SJCRH30 (cell line): Measurements from ENCODE around the gene CDK14. TPM values are rescaled to one million over a fixed set of nuclear protein-coding genes. Genes with fewer than 3 reads are reported as not detected.

ENCODE experiments used
- DNase-seq, 2 experiments: peaks; one replicate each; pipeline ENCODE4 v3.0.0-alpha.2; 2015 to 2020
- H3K27ac ChIP-seq: fragments of 250-450 bp; sonication (Bioruptor Pico); 2 replicates; pipeline ENCODE4 v1.5.1; 2020; ENCODE audit warnings: mild to moderate bottlenecking, moderate library complexity
- H3K27me3 ChIP-seq: fragments of 250-450 bp; sonication (Bioruptor Pico); 2 replicates; pipeline ENCODE4 v1.5.1; 2020; ENCODE audit warnings: mild to moderate bottlenecking, moderate library complexity
- H3K36me3 ChIP-seq: fragments of 250-450 bp; sonication (Bioruptor Pico); 2 replicates; pipeline ENCODE4 v1.5.1; 2020; ENCODE audit warnings: mild to moderate bottlenecking, moderate library complexity
- H3K4me1 ChIP-seq: fragments of 250-450 bp; sonication (Bioruptor Pico); 2 replicates; pipeline ENCODE4 v1.5.1; 2020; ENCODE audit warnings: mild to moderate bottlenecking, moderate library complexity
- H3K4me3 ChIP-seq: fragments of 250-450 bp; sonication (Bioruptor Pico); 2 replicates; pipeline ENCODE4 v1.5.1; 2020; ENCODE audit warnings: mild to moderate bottlenecking, moderate library complexity
- H3K9me3 ChIP-seq: fragments of 250-450 bp; sonication (Bioruptor Pico); replicated peaks from 2 replicates; pipeline ENCODE4 v1.5.1; 2020; ENCODE audit warnings: mild to moderate bottlenecking, moderate library complexity
- total RNA-seq: library from RNA; depleted of rRNA; stranded (reverse); fragments of >200 nt; shearing (Covaris generic); gene quantifications from 2 replicates; pipeline ENCODE4 v1.2.3, GENCODE V29; 2014

CDK14 gene
- total RNA-seq, 1 experiment from 2014 or later: 78.2 TPM

- Histone ChIP-seq H3K4me3 (no peak overlapping the region), H3K4me1 (0 out of 2 replicates have a peak, but pooled peaks cover 3% of the 10 kb centered on the region), H3K27ac (no peak overlapping the region), H3K27me3 (no peaks in the 10 kb centered on the region), H3K9me3 (peaks cover 12% of the 10 kb centered on the region; the same call in 1 of the 2 replicates), H3K36me3 (peaks cover 12% of the 10 kb centered on the region)
- no peak for DNase-seq
Measured at GRCh38 chr7:90933984-90934383, 337.9 kb downstream of the CDK14 start.

GRCh38 chr7:90938371-90938770 is 342.2 kb downstream of the CDK14 start:
- Histone ChIP-seq H3K27ac (no peak overlapping the region), H3K4me1 (no peaks in the 10 kb centered on the region), H3K36me3 (peaks cover 17% of the 10 kb centered on the region), H3K27me3 (no peaks in the 10 kb centered on the region), H3K4me3 (no peak overlapping the region), H3K9me3 (peaks cover 12% of the 10 kb centered on the region; the same call in 1 of the 2 replicates)
- no peak for DNase-seq

GRCh38 chr7:90939666-90940065 is 343.5 kb downstream of the CDK14 start:
- Histone ChIP-seq H3K27me3 (no peaks in the 10 kb centered on the region), H3K4me3 (no peak overlapping the region), H3K27ac (no peak overlapping the region), H3K36me3 (peaks cover 16% of the 10 kb centered on the region), H3K4me1 (no peaks in the 10 kb centered on the region), H3K9me3 (peaks cover 12% of the 10 kb centered on the region; the same call in 1 of the 2 replicates)
- no peak for DNase-seq

- H3K9me3 ChIP-seq: no peaks in the 10 kb centered on the region
- no peaks in the 10 kb centered on the region for H3K4me1 ChIP-seq
- H3K27ac ChIP-seq: no peak overlapping the region
- H3K36me3 ChIP-seq: peaks cover 6% of the 10 kb centered on the region
- no peak for DNase-seq
- H3K27me3 ChIP-seq: no peaks in the 10 kb centered on the region
- no peak overlapping the region for H3K4me3 ChIP-seq
Measured at GRCh38 chr7:90944021-90944420, 347.9 kb downstream of the CDK14 start.

GRCh38 chr7:90945104-90945787 is 349.1 kb downstream of the CDK14 start:
- Histone ChIP-seq H3K36me3 (peaks cover 10% of the 10 kb centered on the region), H3K4me3 (no peak overlapping the region), H3K4me1 (no peaks in the 10 kb centered on the region), H3K27me3 (no peaks in the 10 kb centered on the region), H3K9me3 (no peaks in the 10 kb centered on the region), H3K27ac (no peak overlapping the region; the same call in 1 of the 2 replicates)
- DNase-seq: peak in 1 of 2 experiments; percentile 11

GRCh38 chr7:90946730-90947501 is 350.8 kb downstream of the CDK14 start:
- no peak for DNase-seq
- H3K27me3 ChIP-seq: no peaks in the 10 kb centered on the region
- peaks cover 10% of the 10 kb centered on the region for H3K36me3 ChIP-seq
- no peak overlapping the region for H3K27ac ChIP-seq
- H3K4me3 ChIP-seq: no peak overlapping the region
- no peaks in the 10 kb centered on the region for H3K9me3 ChIP-seq
- H3K4me1 ChIP-seq: no peaks in the 10 kb centered on the region

GRCh38 chr7:90948085-90948484 is 352.0 kb downstream of the CDK14 start:
- no peaks in the 10 kb centered on the region for H3K9me3 ChIP-seq
- no peaks in the 10 kb centered on the region for H3K4me1 ChIP-seq
- no peak overlapping the region for H3K4me3 ChIP-seq
- no peak overlapping the region for H3K27ac ChIP-seq
- DNase-seq: no peak
- H3K36me3 ChIP-seq: peaks cover 4% of the 10 kb centered on the region; the same call in 1 of the 2 replicates
- H3K27me3 ChIP-seq: no peaks in the 10 kb centered on the region

GRCh38 chr7:90951229-90951628 is 355.1 kb downstream of the CDK14 start:
- DNase-seq: no peak
- no peak overlapping the region for H3K4me3 ChIP-seq
- no peaks in the 10 kb centered on the region for H3K27me3 ChIP-seq
- peaks cover 28% of the 10 kb centered on the region for H3K36me3 ChIP-seq
- H3K9me3 ChIP-seq: no peaks in the 10 kb centered on the region; the same call in 1 of the 2 replicates
- no peak overlapping the region for H3K27ac ChIP-seq
- no peaks in the 10 kb centered on the region for H3K4me1 ChIP-seq

- no peak for DNase-seq
- H3K27me3 ChIP-seq: no peaks in the 10 kb centered on the region
- H3K27ac ChIP-seq: no peak overlapping the region
- peaks cover 31% of the 10 kb centered on the region for H3K36me3 ChIP-seq
- H3K9me3 ChIP-seq: no peaks in the 10 kb centered on the region; the same call in 1 of the 2 replicates
- no peaks in the 10 kb centered on the region for H3K4me1 ChIP-seq
- H3K4me3 ChIP-seq: no peak overlapping the region
Measured at GRCh38 chr7:90951986-90952954, 356.1 kb downstream of the CDK14 start.

GRCh38 chr7:90955641-90956207 is 359.6 kb downstream of the CDK14 start:
- Histone ChIP-seq H3K36me3 (peaks cover 35% of the 10 kb centered on the region), H3K4me1 (no peaks in the 10 kb centered on the region), H3K9me3 (no peaks in the 10 kb centered on the region; the same call in 1 of the 2 replicates), H3K27ac (no peak overlapping the region), H3K27me3 (no peaks in the 10 kb centered on the region), H3K4me3 (no peak overlapping the region)
- DNase-seq: no peak

GRCh38 chr7:90957883-90958282 is 361.8 kb downstream of the CDK14 start:
- no peak for DNase-seq
- no peaks in the 10 kb centered on the region; the same call in 1 of the 2 replicates for H3K9me3 ChIP-seq
- H3K27ac ChIP-seq: no peak overlapping the region
- no peaks in the 10 kb centered on the region for H3K27me3 ChIP-seq
- no peaks in the 10 kb centered on the region for H3K4me1 ChIP-seq
- H3K4me3 ChIP-seq: no peak overlapping the region
- peaks cover 38% of the 10 kb centered on the region for H3K36me3 ChIP-seq

GRCh38 chr7:90958647-90959046 is 362.5 kb downstream of the CDK14 start:
- no peaks in the 10 kb centered on the region; the same call in 1 of the 2 replicates for H3K9me3 ChIP-seq
- no peak overlapping the region for H3K27ac ChIP-seq
- H3K36me3 ChIP-seq: peaks cover 34% of the 10 kb centered on the region
- H3K4me1 ChIP-seq: no peaks in the 10 kb centered on the region
- no peaks in the 10 kb centered on the region for H3K27me3 ChIP-seq
- H3K4me3 ChIP-seq: no peak overlapping the region
- no peak for DNase-seq

GRCh38 chr7:90961037-90961725 is 365.1 kb downstream of the CDK14 start:
- Histone ChIP-seq H3K36me3 (peaks cover 24% of the 10 kb centered on the region), H3K4me1 (no peaks in the 10 kb centered on the region), H3K27me3 (no peaks in the 10 kb centered on the region), H3K4me3 (no peak overlapping the region), H3K27ac (no peak overlapping the region), H3K9me3 (no peaks in the 10 kb centered on the region)
- no peak for DNase-seq

GRCh38 chr7:90965211-90965610 is 369.1 kb downstream of the CDK14 start:
- H3K9me3 ChIP-seq: no peaks in the 10 kb centered on the region
- H3K27me3 ChIP-seq: no peaks in the 10 kb centered on the region
- DNase-seq: no peak
- H3K4me3 ChIP-seq: no peak overlapping the region
- H3K36me3 ChIP-seq: peaks cover 18% of the 10 kb centered on the region
- no peaks in the 10 kb centered on the region for H3K4me1 ChIP-seq
- H3K27ac ChIP-seq: no peak overlapping the region
